Measurements from ENCODE around the gene PKP1. TPM values are rescaled to one million over a fixed set of nuclear protein-coding genes. Genes with fewer than 3 reads are reported as not detected.

The PKP1 gene
- polyA plus RNA-seq, 1 donor (not counting 4 experiments of a cell fraction or from before 2014, with no cell fraction given) = 169 TPM

GRCh38 chr1:201376107-201376463, 92.8 kb downstream of the PKP1 start:
- H3K9me3 ChIP-seq (ENCODE audit: control insufficient read depth, low read depth, low read length) = no peaks in the 10 kb centered on the region
- TF ChIP-seq CTCF (optimal IDR thresholded peaks at IDR 0.05 in 1 of 3, IDR thresholded peaks at IDR 0.05 in 1 of 3, conservative IDR thresholded peaks at IDR 0.05 in 1 of 3; ENCODE audit: extremely low read depth in 1 of 3, insufficient read depth in 2 of 3, low read length in 3 of 3) = no peak
- no peak for TF ChIP-seq EZH2 (IDR thresholded peaks at IDR 0.05; ENCODE audit: low read length)
- H3K4me3 ChIP-seq (ENCODE audit: control insufficient read depth in 2 of 3, extremely low read depth in 1 of 3, insufficient read depth in 2 of 3, low read depth in 1 of 3, low read length in 3 of 3) = no peak overlapping the region
- no peak for DNase-seq (ENCODE audit: low read depth, low spot score)
- no peaks in the 10 kb centered on the region for H3K9me1 ChIP-seq (ENCODE audit: control insufficient read depth, extremely low read depth, insufficient read depth, low read length)
- H2AFZ ChIP-seq (ENCODE audit: control insufficient read depth, low read length) = no peak overlapping the region
- H3K36me3 ChIP-seq (ENCODE audit: control insufficient read depth in 2 of 2, extremely low read depth in 1 of 2, insufficient read depth in 2 of 2, low read length in 2 of 2) = peaks cover 0 to 2% of the 10 kb centered on the region in 2 experiments
- peaks cover 2% of the 10 kb centered on the region for H4K20me1 ChIP-seq (ENCODE audit: control insufficient read depth, extremely low read depth, insufficient read depth, low read length)
- peak; percentile 13 for FAIRE-seq
- no peaks in the 10 kb centered on the region for H3K4me1 ChIP-seq (ENCODE audit: control insufficient read depth, extremely low read depth, insufficient read depth, low read length)
- no peak overlapping the region for H3K4me2 ChIP-seq (ENCODE audit: control insufficient read depth, extremely low read depth, insufficient read depth, low read depth, low read length)
- peaks cover 48% of the 10 kb centered on the region for H3K27me3 ChIP-seq (ENCODE audit: control insufficient read depth, extremely low read depth, insufficient read depth, low read length)
- no peak overlapping the region for H3K9ac ChIP-seq (ENCODE audit: control insufficient read depth, extremely low read depth, insufficient read depth, low read length)
- no peaks in the 10 kb centered on the region for H3K79me2 ChIP-seq (ENCODE audit: control insufficient read depth, insufficient read depth, low read length)
- H3K27ac ChIP-seq (ENCODE audit: control insufficient read depth, insufficient read depth, low read length) = no peak overlapping the region
- dilution Hi-C loops (cut with MboI; ENCODE audit: extremely low pct_ligation_motif_present, low sequenced_read_pairs) = no loop called here

GRCh38 chr1:201376464-201377374, 93.4 kb downstream of the PKP1 start:
- H3K4me1 ChIP-seq (ENCODE audit: control insufficient read depth, extremely low read depth, insufficient read depth, low read length) = no peaks in the 10 kb centered on the region

More at GRCh38 chr1:201376464-201377374, 93.4 kb downstream of the PKP1 start:
- H3K79me2 ChIP-seq (ENCODE audit: control insufficient read depth, insufficient read depth, low read length) = no peaks in the 10 kb centered on the region
- TF ChIP-seq EZH2 (IDR thresholded peaks at IDR 0.05; ENCODE audit: low read length) (no peak), CTCF (optimal IDR thresholded peaks at IDR 0.05 in 1 of 3, IDR thresholded peaks at IDR 0.05 in 1 of 3, conservative IDR thresholded peaks at IDR 0.05 in 1 of 3; ENCODE audit: extremely low read depth in 1 of 3, insufficient read depth in 2 of 3, low read length in 3 of 3) (peak; percentile 75 to 82 (median 80))
- dilution Hi-C loops (cut with MboI; ENCODE audit: extremely low pct_ligation_motif_present, low sequenced_read_pairs) = no loop called here
- peaks cover 44% of the 10 kb centered on the region for H3K27me3 ChIP-seq (ENCODE audit: control insufficient read depth, extremely low read depth, insufficient read depth, low read length)
- FAIRE-seq (peak; percentile 81), DNase-seq (ENCODE audit: low read depth, low spot score) (no peak)
- H3K36me3 ChIP-seq (ENCODE audit: control insufficient read depth in 2 of 2, extremely low read depth in 1 of 2, insufficient read depth in 2 of 2, low read length in 2 of 2) = peaks cover 5 to 8% of the 10 kb centered on the region in 2 experiments
- H3K4me2 ChIP-seq (ENCODE audit: control insufficient read depth, extremely low read depth, insufficient read depth, low read depth, low read length) = no peak overlapping the region
- H2AFZ ChIP-seq (ENCODE audit: control insufficient read depth, low read length) = no peak overlapping the region
- H3K4me3 ChIP-seq (ENCODE audit: control insufficient read depth in 2 of 3, extremely low read depth in 1 of 3, insufficient read depth in 2 of 3, low read depth in 1 of 3, low read length in 3 of 3) = no peak overlapping the region
- H4K20me1 ChIP-seq (ENCODE audit: control insufficient read depth, extremely low read depth, insufficient read depth, low read length) = peaks cover 2% of the 10 kb centered on the region
- H3K9ac ChIP-seq (ENCODE audit: control insufficient read depth, extremely low read depth, insufficient read depth, low read length) = no peak overlapping the region
- H3K9me3 ChIP-seq (ENCODE audit: control insufficient read depth, low read depth, low read length) = no peaks in the 10 kb centered on the region
- H3K27ac ChIP-seq (ENCODE audit: control insufficient read depth, insufficient read depth, low read length) = no peak overlapping the region
- no peaks in the 10 kb centered on the region for H3K9me1 ChIP-seq (ENCODE audit: control insufficient read depth, extremely low read depth, insufficient read depth, low read length)
